Psoas muscle (tissue), 8 donors: ENCODE measurements around the gene B3GNT3. TPM values are rescaled to one million over a fixed set of nuclear protein-coding genes. Genes with fewer than 3 reads are reported as not detected.

ENCODE experiments used
- ATAC-seq, 4 donors: fragments of 200-7000 bp; cut with Tn5 transposase; one replicate each; pipeline ENCODE4 v1.9.1; 2020; ENCODE audit warnings: moderate library complexity in 3 of 4, mild to moderate bottlenecking in 2 of 4
- DNase-seq, 2 donors: peaks; one replicate each; pipeline ENCODE4 v3.0.0-alpha.2; 2020
- H3K27ac ChIP-seq: fragments of 200-600 bp; one replicate; pipeline ENCODE4 v1.8.0; 2022
- H3K27me3 ChIP-seq, 3 donors: fragments of 200-600 bp in 1 of 3; one replicate each; pipeline versions ENCODE4 v1.6.1 to v1.8.0; 2013 to 2022; ENCODE audit warnings: low read length in 2 of 3, mild to moderate bottlenecking in 2 of 3, moderate library complexity in 1 of 3; ENCODE audit not compliant: insufficient read depth in 3 of 3
- H3K36me3 ChIP-seq, 2 donors: fragments of 200-600 bp in 1 of 2; one replicate each; pipeline versions ENCODE4 v1.6.1 to v1.8.0; 2013 to 2022; ENCODE audit warnings: low read depth in 1 of 2, mild to moderate bottlenecking in 1 of 2, moderate library complexity in 1 of 2; ENCODE audit not compliant: insufficient read depth in 1 of 2
- H3K4me1 ChIP-seq: fragments of 200-600 bp; one replicate; pipeline ENCODE4 v1.8.0; 2022
- H3K4me3 ChIP-seq: fragments of 200-600 bp; one replicate; pipeline ENCODE4 v1.8.0; 2022; ENCODE audit warnings: mild to moderate bottlenecking
- H3K9me3 ChIP-seq: fragments of 200-600 bp; one replicate; pipeline ENCODE4 v1.8.0; 2022
- CTCF ChIP-seq: fragments of 200-600 bp; IDR thresholded peaks from one replicate; pipeline ENCODE4 v1.8.0; 2022; ENCODE audit warnings: antibody characterized with exemption
- WGBS, 3 donors: extraction: QIAGEN DNeasy Blood & Tissue Kit; methylation state at CpG; one replicate each; pipeline versions ENCODE4 v1.1.6 to v1.1.7; 2013; 5-methylcytosine and 5-hydroxymethylcytosine counted together
- intact Hi-C, 2 donors: fragments of 100-400 bp; cut with DNase I; formaldehyde crosslinking; loops; one replicate each; pipeline versions ENCODE4 v1.11.0 to v1.14.2; 2022
- polyA plus RNA-seq, 3 donors: library from polyadenylated mRNA; stranded (reverse); fragments of 200-250 nt; gene quantifications; one replicate each; pipeline ENCODE4 v1.2.3, GENCODE V29; 2013
- total RNA-seq, 4 donors: library from RNA; stranded (reverse); fragmentation: NEBNext Ultra II Directional in 2 of 4; extraction: Animal tissue kit (Norgen Biotek cat#: 25700) in 2 of 4; gene quantifications; one replicate each; pipeline versions ENCODE4 v1.2.1 to v1.2.4, GENCODE V29; 2021 to 2023
- donor health status: healthy with polysubstance abuse.
- donor health status: DM: no; HTN: no; CAD: no; lungs with moderate emphysema.
- donor health status: Bipolar disorder and iron deficiency.
- donor health status: healthy.
- donor health status: DM: yes; HTN: yes; CAD: no.
- donor health status: DM: no; HTN: no; CAD: no.
- donor health status: DM: no; HTN: no; CAD: no.
- donor health status: DM: yes; HTN: yes; CAD: no.

Gene B3GNT3
- total and polyA plus RNA-seq, 7 donors = 0.03 to 0.38 (median 0.08) TPM; not detected in 4

- Histone ChIP-seq H3K27me3 (peaks cover 0 to 11% (median 8%) of the 10 kb centered on the region in 3 donors), H3K36me3 (no peaks in the 10 kb centered on the region)
Observed at GRCh38 chr19:17817668-17818363, 22.9 kb downstream of the B3GNT3 start.

GRCh38 chr19:17821190-17821589 is 26.3 kb downstream of the B3GNT3 start, which contains the start of gene INSL3:
Gene INSL3 (minus strand): TSS chr19:17821519. CDS start chr19:17821506, 13 bp downstream.
- no peaks in the 10 kb centered on the region for H3K9me3 ChIP-seq
- intact Hi-C loops = no loop called here
- no peak within 1 kb of the TSS for H3K4me3 ChIP-seq
- TF ChIP-seq CTCF = no peak
- DNase-seq = no peak
- no peaks in the 10 kb centered on the region for H3K36me3 ChIP-seq
- H3K4me1 ChIP-seq = no peaks in the 10 kb centered on the region
- WGBS, 3 donors = 65 to 70% (median 68%) methylated on average over 32 to 34 of the region's 34 CpGs
- ATAC-seq = no peak
- H3K27me3 ChIP-seq = peaks cover 0 to 33% (median 12%) of the 10 kb centered on the region in 3 donors
- no peak within 1 kb of the TSS for H3K27ac ChIP-seq

More at GRCh38 chr19:17817668-17818363, 22.9 kb downstream of the B3GNT3 start:
- no peak for ATAC-seq
- H3K4me1 ChIP-seq = no peaks in the 10 kb centered on the region
- H3K9me3 ChIP-seq = no peaks in the 10 kb centered on the region
- no peak for DNase-seq
- no peak for TF ChIP-seq CTCF
- H3K4me3 ChIP-seq = no peak overlapping the region
- 67 to 79% (median 70%) methylated on average over 12 to 13 of the region's 13 CpGs for WGBS, 3 donors
- intact Hi-C loops = no loop called here
- no peak overlapping the region for H3K27ac ChIP-seq

GRCh38 chr19:17824339-17824738 is 29.4 kb downstream of the B3GNT3 start:
- H3K4me1 ChIP-seq = no peaks in the 10 kb centered on the region
- no peak overlapping the region for H3K27ac ChIP-seq
- DNase-seq (no peak), ATAC-seq (no peak)
- no peak overlapping the region for H3K4me3 ChIP-seq
- peaks cover 0 to 55% (median 11%) of the 10 kb centered on the region in 3 donors for H3K27me3 ChIP-seq
- intact Hi-C loops = no loop called here
- H3K36me3 ChIP-seq = no peaks in the 10 kb centered on the region
- TF ChIP-seq CTCF = no peak
- 48 to 50% (median 49%) methylated on average over 8 of the region's 8 CpGs for WGBS, 3 donors
- H3K9me3 ChIP-seq = no peaks in the 10 kb centered on the region

- H3K9me3 ChIP-seq = no peaks in the 10 kb centered on the region
- intact Hi-C loops = no loop called here
- no peak overlapping the region for H3K4me3 ChIP-seq
- peaks cover 0 to 75% (median 16%) of the 10 kb centered on the region in 3 donors for H3K27me3 ChIP-seq
- no peak for DNase-seq
- no peak overlapping the region for H3K27ac ChIP-seq
- no peaks in the 10 kb centered on the region for H3K4me1 ChIP-seq
- 78 to 84% (median 80%) methylated on average over 11 to 13 of the region's 13 CpGs for WGBS, 3 donors
- ATAC-seq = no peak
- TF ChIP-seq CTCF = no peak
- no peaks in the 10 kb centered on the region for H3K36me3 ChIP-seq
Observed at GRCh38 chr19:17826508-17827056, 31.6 kb downstream of the B3GNT3 start.
